Lower leg skin (tissue), 3 donors: Measurements from ENCODE around the gene ENTPD5.

Experiments used
- POLR2A ChIP-seq, 2 donors: fragments of 450-650 bp; IDR thresholded peaks; one replicate each; pipeline ENCODE4 v1.6.1; 2016 to 2017; ENCODE audit warnings: antibody characterized with exemption in 2 of 2, mild to moderate bottlenecking in 1 of 2, moderate library complexity in 1 of 2
- TF ChIP-seq, protein P1 (sequence below), 3 donors: fragments of 450-650 bp; IDR thresholded peaks; one replicate each; pipeline ENCODE4 v1.5.1; 2016; ENCODE audit warnings: antibody characterized with exemption in 3 of 3, mild to moderate bottlenecking in 3 of 3, moderate library complexity in 2 of 3

DNA sequence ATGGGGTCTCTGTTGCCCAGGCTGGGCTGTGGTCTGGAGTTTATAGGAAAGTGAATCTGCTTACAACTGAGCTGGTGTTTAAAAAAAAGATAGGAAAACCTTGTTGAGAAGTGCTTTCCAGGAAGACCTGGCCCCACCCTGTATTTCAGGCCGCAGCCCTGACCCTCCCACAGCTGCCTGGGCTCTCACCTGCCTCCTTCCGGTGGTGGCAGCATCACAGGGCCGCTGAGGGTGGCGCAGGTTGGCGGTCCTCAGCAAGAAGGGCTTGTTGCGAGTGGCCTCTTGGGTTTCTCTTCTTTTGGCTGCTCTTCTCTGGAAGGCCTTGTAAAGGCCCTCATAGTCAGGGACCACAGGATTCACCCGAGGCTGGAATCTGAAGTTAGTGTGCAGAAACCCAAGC, 76.9 kb downstream of the ENTPD5 start:
- TF ChIP-seq, protein P1, sequence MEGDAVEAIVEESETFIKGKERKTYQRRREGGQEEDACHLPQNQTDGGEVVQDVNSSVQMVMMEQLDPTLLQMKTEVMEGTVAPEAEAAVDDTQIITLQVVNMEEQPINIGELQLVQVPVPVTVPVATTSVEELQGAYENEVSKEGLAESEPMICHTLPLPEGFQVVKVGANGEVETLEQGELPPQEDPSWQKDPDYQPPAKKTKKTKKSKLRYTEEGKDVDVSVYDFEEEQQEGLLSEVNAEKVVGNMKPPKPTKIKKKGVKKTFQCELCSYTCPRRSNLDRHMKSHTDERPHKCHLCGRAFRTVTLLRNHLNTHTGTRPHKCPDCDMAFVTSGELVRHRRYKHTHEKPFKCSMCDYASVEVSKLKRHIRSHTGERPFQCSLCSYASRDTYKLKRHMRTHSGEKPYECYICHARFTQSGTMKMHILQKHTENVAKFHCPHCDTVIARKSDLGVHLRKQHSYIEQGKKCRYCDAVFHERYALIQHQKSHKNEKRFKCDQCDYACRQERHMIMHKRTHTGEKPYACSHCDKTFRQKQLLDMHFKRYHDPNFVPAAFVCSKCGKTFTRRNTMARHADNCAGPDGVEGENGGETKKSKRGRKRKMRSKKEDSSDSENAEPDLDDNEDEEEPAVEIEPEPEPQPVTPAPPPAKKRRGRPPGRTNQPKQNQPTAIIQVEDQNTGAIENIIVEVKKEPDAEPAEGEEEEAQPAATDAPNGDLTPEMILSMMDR (IDR thresholded peaks at IDR 0.05) = no peak
- TF ChIP-seq POLR2A (IDR thresholded peaks at IDR 0.05) = no peak
